DOHH2 (cell line): Measurements from ENCODE around the gene ODF2L.

Source experiments
- H3F3A ChIP-seq: fragments of 200-600 bp; sonication (generic), shearing (Covaris generic); 2 replicates; pipeline ENCODE4 v1.6.0; 2016; ENCODE audit warnings: antibody characterized with exemption, mild to moderate bottlenecking; ENCODE audit not compliant: control insufficient read depth, insufficient read depth
- H3K27ac ChIP-seq: fragments of 200-600 bp; sonication (generic); 2 replicates; pipeline ENCODE4 v1.5.1; 2014; ENCODE audit warnings: low read depth, mild to moderate bottlenecking, low read length, moderate library complexity
- H3K27me3 ChIP-seq: fragments of 200-600 bp; sonication (generic); 2 replicates; pipeline ENCODE4 v1.6.1; 2014; ENCODE audit warnings: mild to moderate bottlenecking, low read length, mixed read lengths; ENCODE audit not compliant: control insufficient read depth
- H3K36me3 ChIP-seq: fragments of 200-600 bp; sonication (generic); 2 replicates; pipeline ENCODE4 v1.6.1; 2014; ENCODE audit warnings: mild to moderate bottlenecking, low read length, moderate library complexity, mixed read lengths; ENCODE audit not compliant: control insufficient read depth
- H3K4me1 ChIP-seq: fragments of 200-600 bp; sonication (generic); 2 replicates; pipeline ENCODE4 v1.6.1; 2014; ENCODE audit warnings: mild to moderate bottlenecking, low read length, mixed read lengths; ENCODE audit not compliant: control insufficient read depth
- H3K4me2 ChIP-seq: fragments of 200-600 bp; sonication (generic); 2 replicates; pipeline ENCODE4 v1.6.0; 2014; ENCODE audit warnings: mild to moderate bottlenecking, low read length, moderate library complexity
- H3K4me3 ChIP-seq: fragments of 200-600 bp; sonication (generic); 2 replicates; pipeline ENCODE4 v1.5.1; 2014; ENCODE audit warnings: mild to moderate bottlenecking, low read length, mixed read lengths
- H3K79me2 ChIP-seq: fragments of 200-600 bp; sonication (generic); 2 replicates; pipeline ENCODE4 v1.6.1; 2014; ENCODE audit warnings: mild to moderate bottlenecking, low read length, mixed read lengths; ENCODE audit not compliant: control insufficient read depth
- H3K9me2 ChIP-seq: fragments of 200-600 bp; sonication (generic); replicated peaks from 2 replicates; pipeline ENCODE4 v1.6.1; 2014; ENCODE audit warnings: mild to moderate bottlenecking, low read length, mixed read lengths; ENCODE audit not compliant: control insufficient read depth
- H3K9me3 ChIP-seq: fragments of 200-600 bp; sonication (generic); 2 replicates; pipeline ENCODE4 v1.6.1; 2014; ENCODE audit warnings: antibody characterized with exemption, low read length, mixed read lengths; ENCODE audit not compliant: control insufficient read depth, insufficient read depth
- H4K20me1 ChIP-seq: fragments of 200-600 bp; sonication (generic); 2 replicates; pipeline ENCODE4 v1.6.0; 2014; ENCODE audit warnings: low read depth, mild to moderate bottlenecking, antibody characterized with exemption, low read length, moderate library complexity; ENCODE audit not compliant: control insufficient read depth, insufficient read depth
- CTCF ChIP-seq: fragments of 200-600 bp; sonication (generic); IDR thresholded peaks from one replicate; pipeline ENCODE4 v1.5.1; 2014; ENCODE audit warnings: antibody characterized with exemption, mild to moderate bottlenecking, low read depth, low read length; ENCODE audit not compliant: poor library complexity, severe bottlenecking
- EZH2phosphoT487 ChIP-seq: fragments of 200-600 bp; sonication (generic); IDR thresholded peaks from 2 replicates; pipeline ENCODE4 v1.6.1; 2017; ENCODE audit warnings: borderline replicate concordance, mild to moderate bottlenecking, antibody characterized with exemption, low read length, moderate library complexity, mixed read lengths

Gene ODF2L

GRCh38 chr1:86441581-86441980 lies 45.5 kb upstream of the ODF2L start:
- no peak for TF ChIP-seq CTCF
- TF ChIP-seq EZH2phosphoT487: no peak

GRCh38 chr1:86436041-86436440 lies 39.9 kb upstream of the ODF2L start:
- Histone ChIP-seq H3K4me3 (no peak overlapping the region), H3K4me1 (no peaks in the 10 kb centered on the region), H3F3A (no peaks in the 10 kb centered on the region), H3K27me3 (peaks cover 6% of the 10 kb centered on the region), H3K79me2 (no peaks in the 10 kb centered on the region), H3K36me3 (no peaks in the 10 kb centered on the region), H3K27ac (no peak overlapping the region), H3K9me3 (no peaks in the 10 kb centered on the region), H3K4me2 (no peak overlapping the region), H3K9me2 (no peaks in the 10 kb centered on the region), H4K20me1 (no peaks in the 10 kb centered on the region)
- TF ChIP-seq EZH2phosphoT487 (no peak), CTCF (no peak)

More at GRCh38 chr1:86441581-86441980, 45.5 kb upstream of the ODF2L start:
- H3K27ac ChIP-seq: no peak overlapping the region
- H3K27me3 ChIP-seq: peaks cover 3% of the 10 kb centered on the region; the same call in 1 of the 2 replicates
- no peaks in the 10 kb centered on the region for H3K9me3 ChIP-seq
- H3K4me3 ChIP-seq: no peak overlapping the region
- no peaks in the 10 kb centered on the region for H3F3A ChIP-seq
- H3K9me2 ChIP-seq: no peaks in the 10 kb centered on the region
- no peaks in the 10 kb centered on the region for H3K36me3 ChIP-seq
- no peaks in the 10 kb centered on the region; the same call in 1 of the 2 replicates for H4K20me1 ChIP-seq
- no peaks in the 10 kb centered on the region for H3K79me2 ChIP-seq
- H3K4me1 ChIP-seq: no peaks in the 10 kb centered on the region
- no peak overlapping the region for H3K4me2 ChIP-seq

GRCh38 chr1:86435327-86435726 lies 39.2 kb upstream of the ODF2L start:
- no peak overlapping the region for H3K27ac ChIP-seq
- H3F3A ChIP-seq: no peaks in the 10 kb centered on the region
- H3K27me3 ChIP-seq: peaks cover 6% of the 10 kb centered on the region
- H3K4me1 ChIP-seq: no peaks in the 10 kb centered on the region
- no peaks in the 10 kb centered on the region for H3K36me3 ChIP-seq
- H3K4me2 ChIP-seq: no peak overlapping the region
- no peaks in the 10 kb centered on the region for H3K79me2 ChIP-seq
- H3K9me3 ChIP-seq: no peaks in the 10 kb centered on the region
- H4K20me1 ChIP-seq: no peaks in the 10 kb centered on the region
- no peak overlapping the region for H3K4me3 ChIP-seq
- no peaks in the 10 kb centered on the region for H3K9me2 ChIP-seq
- TF ChIP-seq CTCF: no peak
- TF ChIP-seq EZH2phosphoT487: no peak
